Endothelial cell of umbilical vein (primary cell): ENCODE measurements around the gene HTT. TPM values are rescaled to one million over a fixed set of nuclear protein-coding genes. Genes with fewer than 3 reads are reported as not detected.

Experiments used
- BruUV-seq: library from RNA; stranded (reverse); fragments of 400-500 nt; replicated peaks from 2 replicates; lab custom pipeline; 2021; lab: Mats Ljungman, UMichigan
- CTCF ChIA-PET: fragments of 300-600, 350-600 bp; sonication (Branson Sonifier 250); formaldehyde crosslinking; loops from one replicate; lab custom pipeline; 2021; ENCODE audit warnings: antibody characterized with exemption, inconsistent platforms; lab: Charles Lee
- POLR2A ChIA-PET: fragments of 300-600, 350-600 bp; sonication (Branson Sonifier 250); formaldehyde crosslinking; loops from one replicate; lab custom pipeline; 2021; ENCODE audit warnings: antibody characterized with exemption, inconsistent platforms; lab: Charles Lee
- DNase-seq: peaks from one replicate; pipeline ENCODE4 v3.0.0-alpha.2; 2011; ENCODE audit warnings: low read depth, low spot score
- FAIRE-seq: peaks from 2 replicates; lab custom pipeline; 2011; peaks lifted over from hg19 to GRCh38; lab: Jason Lieb, UNC
- H2AFZ ChIP-seq: 2 replicates; pipeline ENCODE4 v1.6.0; 2012; ENCODE audit warnings: low read depth, low read length, control low read depth, inconsistent platforms
- H3K27ac ChIP-seq: 2 replicates; pipeline ENCODE4 v1.5.1; 2011; ENCODE audit warnings: low read depth, mild to moderate bottlenecking, control low read depth, low read length, moderate library complexity; ENCODE audit not compliant: insufficient read depth
- H3K27me3 ChIP-seq, 2 experiments: 2 replicates each; pipeline versions ENCODE4 v1.6.0 to v1.6.1; 2011; ENCODE audit warnings: low read length in 2 of 2, mixed read lengths in 1 of 2; ENCODE audit not compliant: control insufficient read depth in 2 of 2, insufficient read depth in 2 of 2
- H3K36me3 ChIP-seq, 2 experiments: 2 replicates in 1 of 2; 3 replicates in 1 of 2; pipeline ENCODE4 v1.5.1; 2011; ENCODE audit warnings: low read length in 2 of 2, mild to moderate bottlenecking in 1 of 2, moderate library complexity in 1 of 2; ENCODE audit not compliant: control insufficient read depth in 2 of 2, insufficient read depth in 2 of 2; ENCODE audit errors: extremely low read depth in 1 of 2
- H3K4me1 ChIP-seq: 3 replicates; pipeline ENCODE4 v1.5.1; 2011; ENCODE audit warnings: mild to moderate bottlenecking, low read length; ENCODE audit not compliant: control insufficient read depth, insufficient read depth; ENCODE audit errors: extremely low read depth
- H3K4me2 ChIP-seq: 2 replicates; pipeline ENCODE4 v1.6.1; 2011; ENCODE audit warnings: low read length, control low read depth, mixed read lengths; ENCODE audit not compliant: insufficient read depth
- H3K4me3 ChIP-seq, 3 experiments: fragments of 200-600 bp in 1 of 3; sonication (generic), shearing (Covaris generic) in 1 of 3; replicated peaks in 1 of 3; 2 replicates each; pipeline ENCODE4 v1.5.1; 2011 to 2016; ENCODE audit warnings: control low read depth in 3 of 3, low read length in 3 of 3, mild to moderate bottlenecking in 2 of 3, inconsistent platforms in 1 of 3, low read depth in 1 of 3, moderate library complexity in 1 of 3; ENCODE audit not compliant: insufficient read depth in 1 of 3
- H3K79me2 ChIP-seq: 2 replicates; pipeline ENCODE4 v1.6.0; 2012; ENCODE audit warnings: low read length, inconsistent platforms; ENCODE audit not compliant: control insufficient read depth, insufficient read depth
- H3K9ac ChIP-seq: replicated peaks from 2 replicates; pipeline ENCODE3; 2011; ENCODE audit warnings: low read length, control low read depth; ENCODE audit not compliant: insufficient read depth; ENCODE audit errors: extremely low read depth
- H3K9me1 ChIP-seq: replicated peaks from 3 replicates; pipeline ENCODE4 v1.6.0; 2011; ENCODE audit warnings: mild to moderate bottlenecking, low read length; ENCODE audit not compliant: control insufficient read depth, insufficient read depth; ENCODE audit errors: extremely low read depth
- H3K9me3 ChIP-seq: replicated peaks from 2 replicates; pipeline ENCODE4 v1.5.1; 2012; ENCODE audit warnings: low read length, inconsistent platforms; ENCODE audit not compliant: control insufficient read depth, insufficient read depth
- H4K20me1 ChIP-seq: replicated peaks from 2 replicates; pipeline ENCODE3; 2011; ENCODE audit warnings: mild to moderate bottlenecking, low read length; ENCODE audit not compliant: control insufficient read depth, insufficient read depth; ENCODE audit errors: extremely low read depth
- EZH2 ChIP-seq: IDR thresholded peaks from 2 replicates; pipeline ENCODE4 v1.6.1; 2012; ENCODE audit warnings: borderline replicate concordance, low read depth, mild to moderate bottlenecking, moderate library complexity, low read length, inconsistent platforms; ENCODE audit not compliant: severe bottlenecking
- FOS ChIP-seq: IDR thresholded peaks from 2 replicates; pipeline ENCODE4 v1.6.1; 2011; ENCODE audit warnings: mild to moderate bottlenecking, low read length, moderate library complexity, borderline replicate concordance; ENCODE audit not compliant: insufficient read depth
- GATA2 ChIP-seq: IDR thresholded peaks from 2 replicates; pipeline ENCODE4 v1.7.0; 2011; ENCODE audit warnings: low read depth, mild to moderate bottlenecking, moderate library complexity, mixed read lengths, low read length; ENCODE audit not compliant: insufficient read length, insufficient read depth
- JUN ChIP-seq: IDR thresholded peaks from 2 replicates; pipeline ENCODE4 v1.6.1; 2011; ENCODE audit warnings: borderline replicate concordance, low read depth; ENCODE audit not compliant: insufficient read length, insufficient read depth
- MYC ChIP-seq: IDR thresholded peaks from one replicate; pipeline ENCODE4 v1.6.1; 2011; ENCODE audit warnings: mild to moderate bottlenecking, low read depth, low read length
- POLR2A ChIP-seq: IDR thresholded peaks from 2 replicates; pipeline ENCODE4 v1.6.1; 2012; ENCODE audit warnings: low read depth, mild to moderate bottlenecking, control low read depth, low read length
- POLR2AphosphoS5 ChIP-seq: IDR thresholded peaks from 2 replicates; pipeline ENCODE4 v1.6.1; 2012; ENCODE audit warnings: low read depth, mild to moderate bottlenecking, control low read depth, low read length, moderate library complexity; ENCODE audit not compliant: insufficient read depth
- dilution Hi-C: fragments of 300-500 bp; cut with MboI; formaldehyde crosslinking; loops from one replicate; pipeline ENCODE4 v1.15.0; 2019; ENCODE audit warnings: low sequenced_read_pairs; ENCODE audit not compliant: extremely low pct_ligation_motif_present
- intact Hi-C: fragments of 100-400 bp; cut with micrococcal nuclease; formaldehyde crosslinking; loops from one replicate; pipeline ENCODE4 v1.10.0; 2022
- polyA plus RNA-seq, 4 experiments: library from polyadenylated mRNA; depleted of rRNA in 3 of 4; stranded (reverse) in 3 of 4; unstranded in 1 of 4; fragments of >200 nt; gene quantifications; 2 replicates each; pipeline versions ENCODE4 v1.2.1 to v1.2.3, GENCODE V29; 2011 to 2012; ENCODE audit warnings: missing spikeins in 1 of 4
- total RNA-seq: library from RNA; stranded (reverse); gene quantifications from 2 replicates; pipeline ENCODE4 v1.2.3, GENCODE V29; 2021
- TF ChIP-seq, protein P1 (sequence below), 2 donors: IDR thresholded peaks; 1 replicate in 1 of 2; 2 replicates in 1 of 2; pipeline ENCODE4 v1.5.1; 2011; ENCODE audit warnings: low read length in 2 of 2, mild to moderate bottlenecking in 2 of 2, moderate library complexity in 2 of 2, control low read depth in 1 of 2, inconsistent platforms in 1 of 2, low read depth in 1 of 2; ENCODE audit not compliant: insufficient read depth in 1 of 2; ENCODE audit errors: extremely low read depth in 1 of 2
- TF ChIP-seq, protein P2 (sequence below): IDR thresholded peaks from 2 replicates; pipeline ENCODE4 v1.6.1; 2011; ENCODE audit not compliant: insufficient read depth, insufficient read length

The HTT gene
- total and polyA plus RNA-seq, 2 donors (not counting 3 experiments of a cell fraction or from before 2014, with no cell fraction given), result 15.7 to 61.2 TPM

GRCh38 chr4:3176367-3177229 lies 102.1 kb downstream of the HTT start:
- CTCF ChIA-PET, result interaction anchor here (1.8 kb wide), 1 partner anchor 69 kb away, joined by 5 read pairs; no protein-coding TSS in a partner anchor
- FAIRE-seq, result no peak

More at GRCh38 chr4:3176367-3177229, 102.1 kb downstream of the HTT start:
- Histone ChIP-seq H3K4me1 (no peaks in the 10 kb centered on the region), H4K20me1 (no peaks in the 10 kb centered on the region), H3K4me2 (no peak overlapping the region), H3K27ac (no peak overlapping the region), H2AFZ (no peak overlapping the region), H3K9me1 (no peaks in the 10 kb centered on the region), H3K36me3 (peaks cover 7 to 18% of the 10 kb centered on the region in 2 experiments), H3K79me2 (no peaks in the 10 kb centered on the region), H3K9me3 (no peaks in the 10 kb centered on the region), H3K9ac (no peak overlapping the region), H3K4me3 (no peak overlapping the region), H3K27me3 (no peaks in the 10 kb centered on the region)
- BruUV-seq, result no TSS peak
- POLR2A ChIA-PET, result no interaction called here
- no peak for DNase-seq
- TF ChIP-seq, protein P1, sequence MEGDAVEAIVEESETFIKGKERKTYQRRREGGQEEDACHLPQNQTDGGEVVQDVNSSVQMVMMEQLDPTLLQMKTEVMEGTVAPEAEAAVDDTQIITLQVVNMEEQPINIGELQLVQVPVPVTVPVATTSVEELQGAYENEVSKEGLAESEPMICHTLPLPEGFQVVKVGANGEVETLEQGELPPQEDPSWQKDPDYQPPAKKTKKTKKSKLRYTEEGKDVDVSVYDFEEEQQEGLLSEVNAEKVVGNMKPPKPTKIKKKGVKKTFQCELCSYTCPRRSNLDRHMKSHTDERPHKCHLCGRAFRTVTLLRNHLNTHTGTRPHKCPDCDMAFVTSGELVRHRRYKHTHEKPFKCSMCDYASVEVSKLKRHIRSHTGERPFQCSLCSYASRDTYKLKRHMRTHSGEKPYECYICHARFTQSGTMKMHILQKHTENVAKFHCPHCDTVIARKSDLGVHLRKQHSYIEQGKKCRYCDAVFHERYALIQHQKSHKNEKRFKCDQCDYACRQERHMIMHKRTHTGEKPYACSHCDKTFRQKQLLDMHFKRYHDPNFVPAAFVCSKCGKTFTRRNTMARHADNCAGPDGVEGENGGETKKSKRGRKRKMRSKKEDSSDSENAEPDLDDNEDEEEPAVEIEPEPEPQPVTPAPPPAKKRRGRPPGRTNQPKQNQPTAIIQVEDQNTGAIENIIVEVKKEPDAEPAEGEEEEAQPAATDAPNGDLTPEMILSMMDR (IDR thresholded peaks at IDR 0.05; ENCODE audit: extremely low read depth in 1 of 2, insufficient read depth in 1 of 2, low read depth in 1 of 2, low read length in 2 of 2), result no peak
- TF ChIP-seq GATA2 (no peak), MYC (no peak), POLR2AphosphoS5 (no peak), EZH2 (no peak), FOS (no peak), POLR2A (no peak), JUN (no peak)
- TF ChIP-seq, protein P2, sequence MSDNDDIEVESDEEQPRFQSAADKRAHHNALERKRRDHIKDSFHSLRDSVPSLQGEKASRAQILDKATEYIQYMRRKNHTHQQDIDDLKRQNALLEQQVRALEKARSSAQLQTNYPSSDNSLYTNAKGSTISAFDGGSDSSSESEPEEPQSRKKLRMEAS, result no peak
- intact Hi-C loops, result no loop called here
- dilution Hi-C loops, result no loop called here
